ENCODE data around the gene GANAB.

The GANAB gene

GRCh38 chr11:62580959-62581715 lies 65.3 kb downstream of the GANAB start:
- peaks cover 0 to 6% (median 0%) of the 10 kb centered on the region in 11 experiments; a peak in 1 of 22 replicates for H4K20me1 ChIP-seq
- no peaks in the 10 kb centered on the region for H3K9me3 ChIP-seq (replicated peaks in 1 of 11)
- peak overlapping the region in 1 of 11 experiments; percentile 9; a peak in 2 of 22 replicates for H3K9ac ChIP-seq
- H3K4me3 ChIP-seq, result no peak overlapping the region
- peaks cover 0 to 17% (median 10%) of the 10 kb centered on the region in 10 experiments; a peak in 12 of 20 replicates for H3K4me1 ChIP-seq
- peaks cover 85 to 100% (median 94%) of the 10 kb centered on the region in 11 experiments for H3K36me3 ChIP-seq
- H3K4me2 ChIP-seq, result no peak overlapping the region
- H3K27ac ChIP-seq, result no peak overlapping the region
- TF ChIP-seq Cebpa-rat (IDR thresholded peaks at IDR 0.05), result no peak
- H3K27me3 ChIP-seq, result no peaks in the 10 kb centered on the region

GRCh38 chr11:62579252-62579651 lies 67.2 kb downstream of the GANAB start:
- H3K27ac ChIP-seq, result no peak overlapping the region
- H4K20me1 ChIP-seq, result peaks cover 0 to 6% (median 0%) of the 10 kb centered on the region in 11 experiments; a peak in 2 of 22 replicates
- H3K4me3 ChIP-seq, result no peak overlapping the region
- H3K27me3 ChIP-seq, result no peaks in the 10 kb centered on the region
- no peak overlapping the region for H3K4me2 ChIP-seq
- H3K4me1 ChIP-seq, result peaks cover 13 to 35% (median 26%) of the 10 kb centered on the region in 10 experiments
- H3K9ac ChIP-seq, result no peak overlapping the region; a peak in 1 of 22 replicates
- no peaks in the 10 kb centered on the region for H3K9me3 ChIP-seq (replicated peaks in 1 of 11)
- peaks cover 76 to 92% (median 85%) of the 10 kb centered on the region in 11 experiments for H3K36me3 ChIP-seq
- TF ChIP-seq Cebpa-rat (IDR thresholded peaks at IDR 0.05), result no peak

GRCh38 chr11:62578541-62578940 lies 67.9 kb downstream of the GANAB start:
- no peak overlapping the region for H3K27ac ChIP-seq
- H3K4me1 ChIP-seq, result peaks cover 13 to 35% (median 26%) of the 10 kb centered on the region in 10 experiments
- H3K36me3 ChIP-seq, result peaks cover 71 to 85% (median 79%) of the 10 kb centered on the region in 11 experiments
- no peak overlapping the region for H3K4me2 ChIP-seq
- H3K27me3 ChIP-seq, result no peaks in the 10 kb centered on the region
- H3K9ac ChIP-seq, result peak overlapping the region in 1 of 11 experiments; percentile 34; a peak in 2 of 22 replicates
- H4K20me1 ChIP-seq, result peaks cover 0 to 6% (median 0%) of the 10 kb centered on the region in 11 experiments; a peak in 2 of 22 replicates
- H3K4me3 ChIP-seq, result no peak overlapping the region
- no peak for TF ChIP-seq Cebpa-rat (IDR thresholded peaks at IDR 0.05)
- no peaks in the 10 kb centered on the region for H3K9me3 ChIP-seq (replicated peaks in 1 of 11)

GRCh38 chr11:62577046-62577714 lies 69.2 kb downstream of the GANAB start:
- Histone ChIP-seq H3K9ac (peak overlapping the region; percentile 15 to 97 (median 84); a peak in 17 of 22 replicates), H3K36me3 (peaks cover 66 to 82% (median 75%) of the 10 kb centered on the region in 11 experiments), H3K9me3 (replicated peaks in 1 of 11) (no peaks in the 10 kb centered on the region), H3K27me3 (no peaks in the 10 kb centered on the region), H3K4me2 (peak overlapping the region in 5 of 11 experiments; percentile 0 to 39 (median 25); a peak in 7 of 22 replicates), H3K27ac (peak overlapping the region in 5 of 11 experiments; percentile 16 to 86 (median 37); a peak in 6 of 22 replicates), H3K4me1 (peaks cover 19 to 41% (median 31%) of the 10 kb centered on the region in 10 experiments), H3K4me3 (no peak overlapping the region), H4K20me1 (peaks cover 5 to 13% (median 11%) of the 10 kb centered on the region in 11 experiments; a peak in 15 of 22 replicates)
- TF ChIP-seq Cebpa-rat (IDR thresholded peaks at IDR 0.05), result no peak

- H3K4me3 ChIP-seq, result peak overlapping the region in 4 of 10 experiments; percentile 70 to 94 (median 81); a peak in 5 of 20 replicates
- TF ChIP-seq Cebpa-rat (IDR thresholded peaks at IDR 0.05), result no peak
- H3K4me2 ChIP-seq, result peak overlapping the region; percentile 89 to 98 (median 95)
- H4K20me1 ChIP-seq, result peaks cover 18 to 27% (median 21%) of the 10 kb centered on the region in 11 experiments; a peak in 21 of 22 replicates
- H3K4me1 ChIP-seq, result peaks cover 32 to 55% (median 44%) of the 10 kb centered on the region in 10 experiments
- H3K27ac ChIP-seq, result peak overlapping the region in 7 of 11 experiments; percentile 83 to 90 (median 86); a peak in 11 of 22 replicates
- H3K27me3 ChIP-seq, result no peaks in the 10 kb centered on the region
- peaks cover 66 to 82% (median 75%) of the 10 kb centered on the region in 11 experiments for H3K36me3 ChIP-seq
- H3K9ac ChIP-seq, result peak overlapping the region; percentile 80 to 97 (median 89); a peak in 20 of 22 replicates
- H3K9me3 ChIP-seq (replicated peaks in 1 of 11), result no peaks in the 10 kb centered on the region
Observed at GRCh38 chr11:62575837-62576236, 70.6 kb downstream of the GANAB start.

- Histone ChIP-seq H3K9me3 (replicated peaks in 1 of 11) (no peaks in the 10 kb centered on the region), H4K20me1 (peaks cover 23 to 33% (median 28%) of the 10 kb centered on the region in 11 experiments; a peak in 21 of 22 replicates), H3K27ac (peak overlapping the region; percentile 63 to 90 (median 85); a peak in 21 of 22 replicates), H3K4me1 (peaks cover 39 to 62% (median 51%) of the 10 kb centered on the region in 10 experiments), H3K27me3 (no peaks in the 10 kb centered on the region), H3K36me3 (peaks cover 68 to 82% (median 75%) of the 10 kb centered on the region in 11 experiments), H3K9ac (peak overlapping the region; percentile 80 to 97 (median 89)), H3K4me2 (peak overlapping the region; percentile 89 to 98 (median 95)), H3K4me3 (peak overlapping the region; percentile 70 to 100 (median 92))
- TF ChIP-seq Cebpa-rat (IDR thresholded peaks at IDR 0.05), result no peak
Observed at GRCh38 chr11:62575156-62575555, 71.3 kb downstream of the GANAB start.
